ENCODE measurements around the gene GDF15. TPM values are rescaled to one million over a fixed set of nuclear protein-coding genes. Genes with fewer than 3 reads are reported as not detected.

GDF15 gene
- total RNA-seq, 2 experiments from 2014 or later, result not detected

DNA sequence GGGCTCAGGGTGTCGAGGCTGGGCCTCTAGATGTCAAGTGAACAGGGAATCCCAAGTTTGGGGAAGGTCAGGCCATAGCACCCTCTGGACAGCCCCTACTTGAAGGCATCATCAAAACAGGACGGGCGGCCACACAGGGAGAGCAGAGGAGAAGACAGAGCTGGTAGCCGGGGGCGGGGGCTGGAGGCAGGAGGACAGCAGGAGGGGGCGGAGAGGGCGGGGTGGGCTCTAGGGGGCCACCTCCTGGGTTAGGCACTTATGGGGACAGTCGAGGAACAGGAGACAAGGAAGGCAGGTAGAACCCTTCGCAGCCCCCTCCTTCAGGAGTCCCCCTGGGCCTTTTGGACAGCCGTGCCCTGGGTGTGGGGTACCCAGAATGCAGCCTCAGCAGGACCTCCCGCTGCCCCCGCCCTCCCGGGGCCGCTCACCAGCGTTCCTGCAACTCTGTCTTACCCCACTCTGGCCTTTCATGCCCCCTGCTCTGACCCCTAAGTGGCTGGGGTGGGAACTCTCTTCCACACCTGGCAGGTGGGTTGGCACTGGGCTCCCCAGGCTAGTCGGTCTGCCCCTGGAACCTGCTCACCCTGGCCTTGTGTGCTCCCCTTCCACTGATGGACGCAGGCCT, 39.0 kb downstream of the GDF15 start:
- H3K9me3 ChIP-seq (ENCODE audit: low read length), result no peaks in the 10 kb centered on the region
- intact Hi-C loops (cut with micrococcal nuclease; ENCODE audit: unreplicated experiment), result loop anchor here (10.0 kb wide), 1 partner anchor 410 kb away; the partner anchor contains the start of gene UPF1
- no peak overlapping the region for H2AFZ ChIP-seq (ENCODE audit: low read length)
- H3K4me2 ChIP-seq (ENCODE audit: low read length), result peak overlapping the region; percentile 71; the same call in 1 of the 2 replicates
- POLR2A ChIA-PET, result interaction anchor here (0.6 to 0.8 kb wide), 2 partner anchors 9 to 12 kb away, joined by 3 to 4 read pairs; no protein-coding TSS in a partner anchor
- DNase-seq (ENCODE audit: low spot score), result no peak
- no peak overlapping the region for H3K4me3 ChIP-seq (ENCODE audit: low read depth, low read length, poor library complexity, severe bottlenecking)
- H3K4me1 ChIP-seq (ENCODE audit: insufficient read depth, low read length, poor library complexity, severe bottlenecking), result peaks cover 81% of the 10 kb centered on the region
- TF ChIP-seq, protein P1, sequence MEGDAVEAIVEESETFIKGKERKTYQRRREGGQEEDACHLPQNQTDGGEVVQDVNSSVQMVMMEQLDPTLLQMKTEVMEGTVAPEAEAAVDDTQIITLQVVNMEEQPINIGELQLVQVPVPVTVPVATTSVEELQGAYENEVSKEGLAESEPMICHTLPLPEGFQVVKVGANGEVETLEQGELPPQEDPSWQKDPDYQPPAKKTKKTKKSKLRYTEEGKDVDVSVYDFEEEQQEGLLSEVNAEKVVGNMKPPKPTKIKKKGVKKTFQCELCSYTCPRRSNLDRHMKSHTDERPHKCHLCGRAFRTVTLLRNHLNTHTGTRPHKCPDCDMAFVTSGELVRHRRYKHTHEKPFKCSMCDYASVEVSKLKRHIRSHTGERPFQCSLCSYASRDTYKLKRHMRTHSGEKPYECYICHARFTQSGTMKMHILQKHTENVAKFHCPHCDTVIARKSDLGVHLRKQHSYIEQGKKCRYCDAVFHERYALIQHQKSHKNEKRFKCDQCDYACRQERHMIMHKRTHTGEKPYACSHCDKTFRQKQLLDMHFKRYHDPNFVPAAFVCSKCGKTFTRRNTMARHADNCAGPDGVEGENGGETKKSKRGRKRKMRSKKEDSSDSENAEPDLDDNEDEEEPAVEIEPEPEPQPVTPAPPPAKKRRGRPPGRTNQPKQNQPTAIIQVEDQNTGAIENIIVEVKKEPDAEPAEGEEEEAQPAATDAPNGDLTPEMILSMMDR (conservative IDR thresholded peaks at IDR 0.05; ENCODE audit: low read length), result no peak
- no peak for TF ChIP-seq EZH2phosphoT487 (IDR thresholded peaks at IDR 0.05; ENCODE audit: borderline replicate concordance, low read depth, low read length)
- no peaks in the 10 kb centered on the region for H3K36me3 ChIP-seq (ENCODE audit: insufficient read depth, low read length)
- BruUV-seq (replicated peaks), result no TSS peak
- no peaks in the 10 kb centered on the region for H3K9me2 ChIP-seq (ENCODE audit: insufficient read depth, low read length)
- H3K27ac ChIP-seq (ENCODE audit: low read depth, low read length, poor library complexity, severe bottlenecking), result peak overlapping the region; percentile 56
- H3K79me2 ChIP-seq (ENCODE audit: insufficient read depth, low read depth, low read length), result peaks cover 19% of the 10 kb centered on the region; the same call in 1 of the 2 replicates
- H4K20me1 ChIP-seq (ENCODE audit: insufficient read depth, low read length), result no peaks in the 10 kb centered on the region; the same call in 1 of the 2 replicates
- CTCF ChIA-PET (ENCODE audit: unreplicated experiment), result interaction anchor here (0.6 to 1.1 kb wide), 3 partner anchors 163 to 372 kb away, joined by 3 to 12 read pairs (median 3); no protein-coding TSS in a partner anchor

DNA sequence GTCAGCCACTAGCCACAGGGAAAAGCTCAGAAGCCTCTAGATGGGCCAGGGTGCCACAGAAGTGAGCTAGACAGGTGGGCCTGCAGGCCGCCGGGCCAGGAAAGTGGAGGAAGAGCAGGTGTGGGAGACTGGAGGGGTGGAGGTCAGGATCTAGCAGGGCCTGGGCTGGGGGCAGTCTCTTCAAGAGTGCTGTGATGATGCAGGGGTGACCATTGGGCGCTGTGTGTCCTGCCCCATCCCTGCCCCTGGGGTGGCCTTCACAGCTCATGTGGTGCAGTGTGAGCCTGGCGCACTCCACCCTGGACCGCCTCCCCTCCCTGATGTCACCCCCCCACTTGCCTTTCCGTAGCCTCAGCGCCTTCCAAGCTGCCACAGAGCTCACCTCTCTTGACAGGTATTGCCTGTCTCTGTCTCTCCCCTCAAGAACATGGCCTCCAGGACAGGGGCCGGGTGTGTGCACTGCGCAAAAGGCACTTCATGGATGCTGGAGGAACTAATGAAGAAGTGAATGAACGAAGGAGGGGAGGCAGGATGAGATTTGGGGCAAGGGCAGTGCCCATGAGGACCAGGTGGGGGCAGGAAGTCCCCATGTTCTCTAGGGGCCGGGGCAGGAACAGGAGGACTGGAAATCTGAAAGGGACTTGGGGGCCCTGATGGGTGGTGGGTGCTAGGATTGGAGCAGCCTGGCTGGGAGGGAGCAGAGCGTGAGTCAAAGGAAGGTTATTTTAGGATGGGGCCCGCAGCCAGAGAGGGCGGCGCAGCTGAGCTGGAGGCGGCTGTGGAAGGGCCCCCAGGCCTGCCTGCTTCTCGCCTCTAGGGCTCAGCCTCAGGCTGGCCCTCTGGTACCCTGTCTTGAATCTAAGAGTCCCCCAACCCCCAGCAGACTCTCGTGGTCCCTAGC, 39.8 kb downstream of the GDF15 start:
- Histone ChIP-seq H3K9me2 (ENCODE audit: insufficient read depth, low read length) (no peaks in the 10 kb centered on the region), H3K4me1 (ENCODE audit: insufficient read depth, low read length, poor library complexity, severe bottlenecking) (peaks cover 77% of the 10 kb centered on the region), H2AFZ (ENCODE audit: low read length) (no peak overlapping the region), H3K27ac (ENCODE audit: low read depth, low read length, poor library complexity, severe bottlenecking) (no peak overlapping the region), H3K36me3 (ENCODE audit: insufficient read depth, low read length) (no peaks in the 10 kb centered on the region), H3K9me3 (ENCODE audit: low read length) (no peaks in the 10 kb centered on the region), H3K4me2 (ENCODE audit: low read length) (peak overlapping the region; percentile 71; the same call in 1 of the 2 replicates), H4K20me1 (ENCODE audit: insufficient read depth, low read length) (no peaks in the 10 kb centered on the region; the same call in 1 of the 2 replicates), H3K4me3 (ENCODE audit: low read depth, low read length, poor library complexity, severe bottlenecking) (no peak overlapping the region), H3K79me2 (ENCODE audit: insufficient read depth, low read depth, low read length) (peaks cover 14% of the 10 kb centered on the region; the same call in 1 of the 2 replicates)
- DNase-seq (ENCODE audit: low spot score), result no peak
- ChIA-PET POLR2A (interaction anchor here (0.8 kb wide), 1 partner anchor 10 kb away, joined by 3 read pairs; no protein-coding TSS in a partner anchor), CTCF (ENCODE audit: unreplicated experiment) (interaction anchor here (0.7 to 1.1 kb wide), 2 partner anchors 234 to 371 kb away, joined by 3 read pairs; no protein-coding TSS in a partner anchor)
- no TSS peak for BruUV-seq (replicated peaks)
- intact Hi-C loops (cut with micrococcal nuclease; ENCODE audit: unreplicated experiment), result loop anchor here (10.0 kb wide), 1 partner anchor 409 kb away; the partner anchor contains the start of gene UPF1
- TF ChIP-seq, protein P1 (conservative IDR thresholded peaks at IDR 0.05; ENCODE audit: low read length), result 0 out of 2 replicates have a peak, but pooled peaks have one; percentile 29
- TF ChIP-seq EZH2phosphoT487 (IDR thresholded peaks at IDR 0.05; ENCODE audit: borderline replicate concordance, low read depth, low read length), result no peak

Measured in OCI-LY7 (cell line).